HCT116 (cell line): ENCODE data around the gene DNM3. TPM values are rescaled to one million over a fixed set of nuclear protein-coding genes. Genes with fewer than 3 reads are reported as not detected.

Experiments
- ATAC-seq: fragments of 200-7000 bp; cut with Tn5 transposase; 2 replicates; pipeline ENCODE4 v1.9.1; 2020; ENCODE audit warnings: mild to moderate bottlenecking, moderate library complexity
- BruUV-seq: library from RNA; stranded (reverse); fragments of 400-500 nt; replicated peaks from 2 replicates; lab custom pipeline; 2021; lab: Mats Ljungman, UMichigan
- CTCF ChIA-PET: fragments of 300-600 bp; sonication (Branson Sonifier 250); formaldehyde crosslinking; loops from one replicate; lab custom pipeline; 2021; ENCODE audit warnings: antibody characterized with exemption; lab: Charles Lee
- POLR2A ChIA-PET: fragments of 300-600, 350-600 bp; sonication (Branson Sonifier 250); formaldehyde crosslinking; loops from one replicate; lab custom pipeline; 2021; ENCODE audit warnings: antibody characterized with exemption; lab: Charles Lee
- RAD21 ChIA-PET, 2 experiments: fragments of 300-600 bp; sonication (Branson Sonifier 250); formaldehyde crosslinking; loops; one replicate each; lab custom pipeline; 2023; ENCODE audit warnings: low total read pairs in 2 of 2; ENCODE audit not compliant: uncharacterized antibody in 2 of 2, unreplicated experiment in 2 of 2, low non-redundant PET in 1 of 2; lab: Charles Lee
- DNase-seq: peaks from one replicate; pipeline ENCODE4 v3.0.0-alpha.2; 2010; ENCODE audit warnings: low read depth, low spot score
- H2AFZ ChIP-seq: fragments of 200-600 bp; shearing (Covaris generic), sonication (generic); 2 replicates; pipeline ENCODE4 v1.6.1; 2017; ENCODE audit warnings: low read depth, mixed run types, mixed read lengths, antibody characterized with exemption, low read length; ENCODE audit not compliant: poor library complexity, severe bottlenecking
- H3K27ac ChIP-seq: 2 replicates; pipeline ENCODE4 v1.5.1; 2012; ENCODE audit warnings: low read depth, low read length
- H3K27me3 ChIP-seq: fragments of 200-600 bp; sonication (generic); 2 replicates; pipeline ENCODE4 v1.6.1; 2016; ENCODE audit warnings: mixed run types, low read length, mixed read lengths; ENCODE audit not compliant: insufficient read depth
- H3K36me3 ChIP-seq, 2 experiments: fragments of 200-500 bp in 1 of 2; fragments of 200-600 bp in 1 of 2; sonication (Bioruptor generic) in 1 of 2; sonication (generic) in 1 of 2; 2 replicates each; pipeline versions ENCODE4 v1.5.1 to v1.6.1; 2014 to 2016; ENCODE audit warnings: low read length in 2 of 2, inconsistent platforms in 1 of 2, mixed read lengths in 1 of 2, mixed run types in 1 of 2; ENCODE audit not compliant: insufficient read depth in 2 of 2, control insufficient read depth in 1 of 2
- H3K4me1 ChIP-seq, 2 experiments: fragments of 200-600 bp in 1 of 2; sonication (generic) in 1 of 2; 2 replicates each; pipeline versions ENCODE4 v1.5.1 to v1.6.1; 2012 to 2017; ENCODE audit warnings: low read length in 2 of 2, inconsistent platforms in 1 of 2, mild to moderate bottlenecking in 1 of 2, mixed read lengths in 1 of 2, mixed run types in 1 of 2, moderate library complexity in 1 of 2; ENCODE audit not compliant: insufficient read depth in 2 of 2, control insufficient read depth in 1 of 2
- H3K4me2 ChIP-seq: fragments of 200-600 bp; sonication (generic); 2 replicates; pipeline ENCODE4 v1.6.1; 2017; ENCODE audit warnings: mixed run types, low read length, mixed read lengths
- H3K4me3 ChIP-seq, 2 experiments: fragments of 200-600 bp in 1 of 2; sonication (generic) in 1 of 2; replicated peaks in 1 of 2; 2 replicates each; pipeline ENCODE4 v1.5.1; 2011 to 2016; ENCODE audit warnings: low read length in 2 of 2, control low read depth in 1 of 2, low read depth in 1 of 2, mild to moderate bottlenecking in 1 of 2, mixed read lengths in 1 of 2, mixed run types in 1 of 2
- H3K79me2 ChIP-seq: fragments of 200-600 bp; sonication (generic); 2 replicates; pipeline ENCODE4 v1.6.1; 2017; ENCODE audit warnings: mild to moderate bottlenecking, mixed run types, low read length, moderate library complexity, mixed read lengths; ENCODE audit not compliant: insufficient read depth
- H3K9ac ChIP-seq: fragments of 200-600 bp; sonication (generic); 2 replicates; pipeline ENCODE4 v1.6.1; 2016; ENCODE audit warnings: low read length, mixed read lengths
- H3K9me2 ChIP-seq: fragments of 200-600 bp; sonication (generic), shearing (Covaris generic); 2 replicates; pipeline ENCODE4 v1.6.1; 2017; ENCODE audit warnings: mixed run types, mild to moderate bottlenecking, moderate library complexity; ENCODE audit not compliant: insufficient read depth
- H3K9me3 ChIP-seq, 2 experiments: fragments of 200-500 bp in 1 of 2; fragments of 200-600 bp in 1 of 2; sonication (Bioruptor generic) in 1 of 2; sonication (generic) in 1 of 2; 2 replicates each; pipeline ENCODE4 v1.6.1; 2014 to 2017; ENCODE audit warnings: low read length in 2 of 2, mixed read lengths in 2 of 2, inconsistent platforms in 1 of 2, low read depth in 1 of 2, mild to moderate bottlenecking in 1 of 2, mixed run types in 1 of 2, moderate library complexity in 1 of 2; ENCODE audit not compliant: control insufficient read depth in 1 of 2, insufficient read depth in 1 of 2
- H4K20me1 ChIP-seq: fragments of 200-600 bp; sonication (generic), shearing (Covaris generic); 2 replicates; pipeline ENCODE4 v1.6.1; 2017; ENCODE audit warnings: mixed run types, mild to moderate bottlenecking, moderate library complexity; ENCODE audit not compliant: insufficient read depth
- CTCF ChIP-seq, 3 experiments: fragments of 200-600 bp in 1 of 3; sonication (generic) in 1 of 3; IDR thresholded peaks in 2 of 3; conservative IDR thresholded peaks in 1 of 3; 2 replicates each; pipeline ENCODE4 v1.5.1; 2012 to 2017; ENCODE audit warnings: low read depth in 2 of 3, low read length in 2 of 3, antibody characterized with exemption in 1 of 3, borderline replicate concordance in 1 of 3, control low read depth in 1 of 3, mild to moderate bottlenecking in 1 of 3, mixed read lengths in 1 of 3, mixed run types in 1 of 3, moderate library complexity in 1 of 3; ENCODE audit not compliant: insufficient read depth in 1 of 3
- ELF1 ChIP-seq: IDR thresholded peaks from 2 replicates; pipeline ENCODE4 v1.6.1; 2012; ENCODE audit warnings: low read depth, borderline replicate concordance
- EZH2 ChIP-seq: fragments of 200-600 bp; sonication (generic); IDR thresholded peaks from 2 replicates; pipeline ENCODE4 v1.6.1; 2017; ENCODE audit warnings: antibody characterized with exemption, mixed run types
- EZH2phosphoT487 ChIP-seq: fragments of 200-600 bp; IDR thresholded peaks from 2 replicates; pipeline ENCODE4 v1.6.1; 2018; ENCODE audit warnings: antibody characterized with exemption, borderline replicate concordance
- FOSL1 ChIP-seq: IDR thresholded peaks from 2 replicates; pipeline ENCODE4 v1.6.1; 2012; ENCODE audit warnings: low read depth
- MAX ChIP-seq: IDR thresholded peaks from 2 replicates; pipeline ENCODE4 v1.6.1; 2012
- POLR2AphosphoS5 ChIP-seq: IDR thresholded peaks from 2 replicates; pipeline ENCODE4 v1.6.1; 2011; ENCODE audit warnings: mild to moderate bottlenecking, low read depth, low read length, moderate library complexity
- REST ChIP-seq: IDR thresholded peaks from 2 replicates; pipeline ENCODE4 v1.6.1; 2012; ENCODE audit warnings: low read depth
- SIN3A ChIP-seq: IDR thresholded peaks from 2 replicates; pipeline ENCODE4 v1.6.1; 2012; ENCODE audit warnings: low read depth
- SP1 ChIP-seq: IDR thresholded peaks from 2 replicates; pipeline ENCODE4 v1.6.1; 2012; ENCODE audit warnings: low read depth
- SRF ChIP-seq: IDR thresholded peaks from 2 replicates; pipeline ENCODE4 v1.6.1; 2012; ENCODE audit warnings: low read depth
- TCF7L2 ChIP-seq: IDR thresholded peaks from 2 replicates; pipeline ENCODE4 v1.7.0; 2011; ENCODE audit warnings: borderline replicate concordance, inconsistent platforms; ENCODE audit not compliant: insufficient read depth, insufficient read length; ENCODE audit errors: extremely low read depth
- YY1 ChIP-seq: IDR thresholded peaks from 2 replicates; pipeline ENCODE4 v1.6.1; 2011; ENCODE audit warnings: low read length, low read depth, moderate library complexity, mild to moderate bottlenecking; ENCODE audit not compliant: insufficient replicate concordance; ENCODE audit errors: extremely low read depth
- intact Hi-C: fragments of 100-400 bp; cut with micrococcal nuclease; formaldehyde crosslinking; loops from 2 replicates; pipeline ENCODE4 v1.10.0; 2022
- total RNA-seq: library from RNA; stranded (reverse); gene quantifications from one replicate; pipeline ENCODE4 v1.2.1, GENCODE V29; 2021; ENCODE audit not compliant: unreplicated experiment

DNM3 gene
- total RNA-seq, 1 experiment from 2014 or later: 3.1 TPM

GRCh38 chr1:172324086-172324485 is 482.8 kb downstream of the DNM3 start:
- no peak overlapping the region for H2AFZ ChIP-seq
- H3K4me2 ChIP-seq: no peak overlapping the region
- ATAC-seq: no peak
- BruUV-seq: no TSS peak
- ChIA-PET POLR2A (no interaction called here), CTCF (no interaction called here), RAD21 (no interaction called here)
- H3K4me3 ChIP-seq: no peak overlapping the region
- H3K27ac ChIP-seq: no peak overlapping the region
- TF ChIP-seq SRF (no peak), SP1 (no peak), SIN3A (no peak), EZH2 (no peak), REST (no peak), EZH2phosphoT487 (no peak), MAX (no peak), ELF1 (no peak), POLR2AphosphoS5 (no peak), FOSL1 (no peak), TCF7L2 (no peak), YY1 (no peak), CTCF (IDR thresholded peaks at IDR 0.05 in 2 of 3, conservative IDR thresholded peaks at IDR 0.05 in 1 of 3; ENCODE audit: borderline replicate concordance in 1 of 3, insufficient read depth in 1 of 3, low read depth in 2 of 3, low read length in 2 of 3) (no peak)
- H3K79me2 ChIP-seq: no peaks in the 10 kb centered on the region
- no peaks in the 10 kb centered on the region for H3K27me3 ChIP-seq
- H3K9me2 ChIP-seq: no peaks in the 10 kb centered on the region
- no peak overlapping the region for H3K9ac ChIP-seq
- DNase-seq: no peak
- H3K36me3 ChIP-seq: no peaks in the 10 kb centered on the region
- H4K20me1 ChIP-seq: no peaks in the 10 kb centered on the region
- H3K9me3 ChIP-seq: no peaks in the 10 kb centered on the region
- intact Hi-C loops: no loop called here
- peaks cover 20 to 29% of the 10 kb centered on the region in 2 experiments for H3K4me1 ChIP-seq
